ENCODE results near the gene NDUFA6. TPM values are rescaled to one million over a fixed set of nuclear protein-coding genes. Genes with fewer than 3 reads are reported as not detected.

The NDUFA6 gene
- total RNA-seq, 2 donors from 2014 or later = 143 to 185 TPM

DNA sequence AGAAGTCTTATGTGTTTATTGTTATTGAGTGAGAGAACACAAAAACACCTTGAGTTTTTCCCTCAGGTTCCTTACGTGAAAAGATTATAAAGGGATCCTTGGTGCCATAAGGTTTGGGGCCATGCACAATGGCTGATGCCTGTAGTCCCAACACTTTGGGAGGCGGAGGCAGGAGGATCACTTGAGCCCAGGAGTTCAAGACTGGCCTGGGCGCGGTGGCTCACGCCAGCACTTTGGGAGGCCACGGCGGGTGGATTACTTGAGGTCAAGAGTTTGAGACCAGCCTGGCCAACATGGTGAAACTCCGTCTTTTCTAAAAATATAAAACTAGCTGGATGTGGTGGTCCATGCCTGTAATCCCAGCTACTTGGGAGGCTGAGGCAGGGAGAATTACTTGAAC, 5.7 kb downstream of the NDUFA6 start:
- Histone ChIP-seq H3K36me3 (peaks cover 47% of the 10 kb centered on the region), H3K4me1 (peaks cover 0 to 66% of the 10 kb centered on the region in 2 donors), H3K27ac (no peak overlapping the region), H3K4me3 (no peak overlapping the region), H3K9me3 (no peaks in the 10 kb centered on the region), H3K27me3 (no peaks in the 10 kb centered on the region)
- no peak for DNase-seq (ENCODE audit: low spot score)
- TF ChIP-seq CTCF (IDR thresholded peaks at IDR 0.05) = no peak

DNA sequence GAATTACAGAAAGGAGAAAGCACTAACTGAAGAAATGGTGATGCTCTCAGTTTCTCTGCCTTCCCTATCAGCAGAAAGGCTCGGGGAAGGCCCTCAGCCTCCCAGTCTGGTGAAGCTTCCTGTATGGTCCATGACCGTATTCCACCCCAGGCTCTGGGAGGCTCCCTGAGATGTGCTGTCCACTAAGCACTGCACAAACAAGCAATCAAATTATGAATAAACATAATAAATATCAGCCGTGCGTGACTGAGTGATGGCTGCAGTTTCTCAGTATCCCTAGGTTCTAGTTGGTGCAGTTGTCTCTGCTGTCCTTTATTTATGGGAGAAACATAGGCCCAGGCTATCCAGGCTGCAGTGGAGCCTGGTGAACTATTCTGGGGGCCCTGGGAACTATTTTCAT, 7.5 kb downstream of the NDUFA6 start:
- H3K27me3 ChIP-seq = no peaks in the 10 kb centered on the region
- no peaks in the 10 kb centered on the region for H3K9me3 ChIP-seq
- peaks cover 0 to 64% of the 10 kb centered on the region in 2 donors for H3K4me1 ChIP-seq
- H3K27ac ChIP-seq = no peak overlapping the region
- no peak for DNase-seq (ENCODE audit: low spot score)
- H3K36me3 ChIP-seq = peaks cover 47% of the 10 kb centered on the region
- no peak for TF ChIP-seq CTCF (IDR thresholded peaks at IDR 0.05)
- no peak overlapping the region for H3K4me3 ChIP-seq

DNA sequence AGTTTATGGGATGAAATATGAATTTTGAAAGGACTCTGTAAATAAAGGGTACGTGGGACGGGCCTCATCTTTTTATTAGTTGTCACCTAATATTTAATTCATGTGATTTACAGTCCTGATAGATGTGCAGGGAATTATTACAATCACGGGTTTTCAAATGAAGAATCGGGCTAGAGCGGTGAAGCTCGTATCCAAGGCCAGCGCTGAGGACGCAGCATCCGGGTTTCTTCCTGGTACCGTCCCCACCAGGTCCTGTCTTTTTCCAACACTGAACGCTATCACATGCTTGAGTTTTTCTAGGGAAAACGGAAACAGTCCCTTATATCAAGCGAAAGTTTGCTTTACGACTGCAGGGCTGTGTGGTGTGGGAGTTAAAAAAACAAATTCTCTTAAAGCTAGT, 10.3 kb downstream of the NDUFA6 start:
- Histone ChIP-seq H3K27me3 (no peaks in the 10 kb centered on the region), H3K36me3 (peaks cover 24% of the 10 kb centered on the region), H3K4me1 (peaks cover 0 to 51% of the 10 kb centered on the region in 2 donors), H3K4me3 (peak overlapping the region; percentile 63 to 65), H3K27ac (peak overlapping the region; percentile 98), H3K9me3 (no peaks in the 10 kb centered on the region)
- DNase-seq (ENCODE audit: low spot score) = no peak
- TF ChIP-seq CTCF (IDR thresholded peaks at IDR 0.05) = no peak

GRCh38 chr22:42079319-42080251, 11.0 kb downstream of the NDUFA6 start, which contains the start of gene SMDT1:
Gene SMDT1 (plus strand): TSS chr22:42079700. CDS start chr22:42079769, 69 bp downstream.
- Histone ChIP-seq H3K4me3 (peak within 1 kb of the TSS; percentile 63 to 65), H3K27me3 (no peaks in the 10 kb centered on the region), H3K27ac (peak within 1 kb of the TSS; percentile 98), H3K9me3 (no peaks in the 10 kb centered on the region), H3K4me1 (peaks cover 0 to 53% of the 10 kb centered on the region in 2 donors), H3K36me3 (peaks cover 17% of the 10 kb centered on the region)
- DNase-seq (ENCODE audit: low spot score) = peak; percentile 99
- no peak for TF ChIP-seq CTCF (IDR thresholded peaks at IDR 0.05)

DNA sequence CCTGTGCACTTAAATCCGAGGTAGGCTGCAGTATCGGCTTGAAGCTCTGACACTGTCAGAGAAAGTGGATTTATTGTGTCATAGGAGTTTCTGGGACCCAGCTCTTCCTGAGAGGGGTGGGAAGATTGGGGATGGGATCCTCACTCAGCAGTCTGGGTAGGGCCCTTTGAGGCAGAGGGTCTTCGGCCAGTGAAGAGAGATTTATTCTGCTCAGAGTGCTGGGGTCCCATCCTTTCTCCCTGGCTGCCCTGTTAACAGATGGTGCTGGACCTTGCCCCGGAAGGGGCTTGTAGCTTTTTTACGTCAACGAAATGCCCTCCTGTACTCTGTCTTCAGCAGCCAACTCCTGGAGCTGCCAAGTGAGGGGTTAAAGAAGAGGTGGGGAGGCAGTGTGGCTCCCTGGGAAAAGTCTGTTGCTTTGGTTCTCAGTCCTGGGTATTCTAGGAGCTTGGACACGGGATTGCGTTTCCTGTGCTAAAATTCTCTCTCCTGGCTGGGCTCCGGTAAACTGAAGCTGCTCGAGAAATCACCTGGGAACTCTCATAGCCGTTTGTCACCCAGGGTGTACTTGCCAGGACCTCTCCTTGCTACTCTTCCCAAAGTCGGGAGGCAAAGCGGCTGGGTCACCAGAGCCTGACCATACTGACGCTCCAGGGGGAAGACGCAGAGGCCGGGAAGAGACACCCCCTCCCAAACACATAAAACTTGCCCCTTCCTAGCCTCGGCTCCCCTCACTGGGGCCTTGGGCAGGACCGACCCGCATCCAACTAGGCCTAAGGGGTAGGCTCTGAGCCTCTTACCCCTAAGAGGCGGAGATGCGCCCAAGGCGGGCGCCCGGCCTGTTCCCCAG, 11.9 kb downstream of the NDUFA6 start:
- TF ChIP-seq CTCF (IDR thresholded peaks at IDR 0.05) = no peak
- H3K27me3 ChIP-seq = no peaks in the 10 kb centered on the region
- no peaks in the 10 kb centered on the region for H3K9me3 ChIP-seq
- DNase-seq (ENCODE audit: low spot score) = no peak
- peak overlapping the region; percentile 98 for H3K27ac ChIP-seq
- H3K4me3 ChIP-seq = peak overlapping the region; percentile 63 to 65
- peaks cover 0 to 59% of the 10 kb centered on the region in 2 donors for H3K4me1 ChIP-seq
- H3K36me3 ChIP-seq = peaks cover 16% of the 10 kb centered on the region
